Epithelial cell of esophagus (primary cell): ENCODE data around the gene FYCO1.
A peak's percentile ranks its signal among the peaks of the same experiment; 100 is the strongest.

ENCODE experiments used
- DNase-seq: peaks from one replicate; pipeline ENCODE4 v3.0.0; 2010; ENCODE audit warnings: low read depth
- H3K4me3 ChIP-seq: 2 replicates; pipeline ENCODE4 v1.5.1; 2011; ENCODE audit warnings: mild to moderate bottlenecking, low read length, control low read depth
- TF ChIP-seq, protein P1 (sequence below): IDR thresholded peaks from 2 replicates; pipeline ENCODE4 v1.5.1; 2011; ENCODE audit warnings: low read depth, mild to moderate bottlenecking, low read length, control low read depth, inconsistent platforms; ENCODE audit not compliant: insufficient read depth; ENCODE audit errors: missing control alignments

FYCO1 gene

GRCh38 chr3:45975686-45976085 is 19.9 kb downstream of the FYCO1 start:
- H3K4me3 ChIP-seq = no peak overlapping the region
- no peak for DNase-seq
- TF ChIP-seq, protein P1, sequence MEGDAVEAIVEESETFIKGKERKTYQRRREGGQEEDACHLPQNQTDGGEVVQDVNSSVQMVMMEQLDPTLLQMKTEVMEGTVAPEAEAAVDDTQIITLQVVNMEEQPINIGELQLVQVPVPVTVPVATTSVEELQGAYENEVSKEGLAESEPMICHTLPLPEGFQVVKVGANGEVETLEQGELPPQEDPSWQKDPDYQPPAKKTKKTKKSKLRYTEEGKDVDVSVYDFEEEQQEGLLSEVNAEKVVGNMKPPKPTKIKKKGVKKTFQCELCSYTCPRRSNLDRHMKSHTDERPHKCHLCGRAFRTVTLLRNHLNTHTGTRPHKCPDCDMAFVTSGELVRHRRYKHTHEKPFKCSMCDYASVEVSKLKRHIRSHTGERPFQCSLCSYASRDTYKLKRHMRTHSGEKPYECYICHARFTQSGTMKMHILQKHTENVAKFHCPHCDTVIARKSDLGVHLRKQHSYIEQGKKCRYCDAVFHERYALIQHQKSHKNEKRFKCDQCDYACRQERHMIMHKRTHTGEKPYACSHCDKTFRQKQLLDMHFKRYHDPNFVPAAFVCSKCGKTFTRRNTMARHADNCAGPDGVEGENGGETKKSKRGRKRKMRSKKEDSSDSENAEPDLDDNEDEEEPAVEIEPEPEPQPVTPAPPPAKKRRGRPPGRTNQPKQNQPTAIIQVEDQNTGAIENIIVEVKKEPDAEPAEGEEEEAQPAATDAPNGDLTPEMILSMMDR = no peak

- TF ChIP-seq, protein P1 = no peak
- H3K4me3 ChIP-seq = no peak overlapping the region
- no peak for DNase-seq
Measured at GRCh38 chr3:45974686-45975085, 20.9 kb downstream of the FYCO1 start.

DNA sequence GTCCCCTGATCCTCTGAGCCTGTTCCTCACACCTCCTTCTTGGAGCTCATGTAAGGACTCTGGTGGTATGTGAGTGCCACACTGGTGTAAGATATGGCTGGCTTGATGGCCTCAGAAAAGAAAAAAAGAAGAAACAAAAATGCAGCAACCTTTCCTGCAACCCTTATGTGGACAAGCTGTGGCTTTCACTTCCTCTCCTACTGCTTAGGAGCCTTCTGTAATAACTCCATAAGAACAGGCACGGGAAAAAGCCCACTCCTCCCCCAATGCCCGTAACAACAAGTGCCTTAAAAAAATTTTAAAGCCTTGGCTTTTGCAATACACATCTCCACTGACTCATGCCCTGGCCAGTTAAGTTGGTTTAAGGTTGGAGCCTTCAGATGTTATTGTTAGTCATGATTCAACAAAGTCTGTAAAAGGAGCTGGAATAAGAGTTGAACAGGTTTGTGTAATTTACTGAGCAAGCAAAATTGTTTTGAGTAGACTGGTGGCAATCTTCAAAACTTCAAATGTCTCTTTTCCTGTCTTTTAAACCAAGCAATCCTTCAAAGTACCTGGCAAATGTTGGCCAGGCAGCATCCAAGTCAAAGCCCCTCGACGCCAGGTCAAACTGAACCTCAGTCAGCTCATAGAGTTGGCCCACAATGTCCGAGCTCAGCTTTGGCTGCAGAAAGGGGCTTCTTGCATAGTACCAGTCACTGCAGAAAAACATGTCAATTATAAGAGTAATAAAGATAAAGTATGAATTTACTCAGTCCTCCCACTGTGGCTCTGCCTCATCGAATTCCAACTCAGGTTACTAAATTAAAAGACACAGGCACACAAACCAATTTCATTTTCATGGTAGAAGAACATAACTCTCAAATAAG is 22.9 kb downstream of the FYCO1 start:
- peak; percentile 92 for DNase-seq
- H3K4me3 ChIP-seq = no peak overlapping the region
- TF ChIP-seq, protein P1 = no peak

GRCh38 chr3:45969953-45970352 is 25.7 kb downstream of the FYCO1 start:
- TF ChIP-seq, protein P1 = no peak
- no peak overlapping the region for H3K4me3 ChIP-seq
- no peak for DNase-seq

- DNase-seq = no peak
- TF ChIP-seq, protein P1 = no peak
- H3K4me3 ChIP-seq = no peak overlapping the region
Measured at GRCh38 chr3:45969116-45969515, 26.5 kb downstream of the FYCO1 start.

DNA sequence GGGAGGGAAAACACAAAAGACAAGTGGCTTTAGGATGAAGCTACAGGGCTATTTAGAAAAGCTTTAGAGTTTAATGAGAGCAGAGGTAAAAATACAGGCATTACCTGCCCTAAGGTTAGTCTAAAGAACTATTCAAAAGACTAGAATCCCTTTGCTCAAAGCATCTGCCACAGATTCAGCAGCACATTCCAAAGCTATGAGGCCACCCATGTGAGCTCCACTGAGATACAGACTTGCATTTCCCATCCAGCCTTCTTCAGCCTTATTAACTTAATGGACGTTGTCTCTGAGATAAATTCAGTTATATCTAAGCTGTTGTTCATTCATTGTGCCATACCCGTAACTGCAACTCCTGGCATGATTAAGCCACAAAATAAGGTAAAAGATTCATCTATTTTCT is 26.9 kb downstream of the FYCO1 start:
- TF ChIP-seq, protein P1 = no peak
- DNase-seq = peak; percentile 53

GRCh38 chr3:45968149-45968548 is 27.5 kb downstream of the FYCO1 start:
- TF ChIP-seq, protein P1 = no peak
- H3K4me3 ChIP-seq = no peak overlapping the region
- DNase-seq = no peak

More for the DNA sequence above, 26.9 kb downstream of the FYCO1 start:
- no peak overlapping the region for H3K4me3 ChIP-seq
